Stimulated activated CD4-positive, alpha-beta T cell treated with anti-CD3 and anti-CD28 coated beads, Interleukin-15, amount 100 ng/mL, for 1 hour (primary cell): ENCODE measurements around the gene C19orf12.
"Not testable (repeated sequence)": the region's sequence is repeated elsewhere in the genome, so short reads cannot be mapped to it uniquely, and the experiment has no call there.

Experiments used
- DNase-seq, 2 donors: peaks; one replicate each; pipeline ENCODE4 v3.0.0-alpha.2; 2020; ENCODE audit warnings: low read depth in 1 of 2, low spot score in 1 of 2

C19orf12 gene

DNA sequence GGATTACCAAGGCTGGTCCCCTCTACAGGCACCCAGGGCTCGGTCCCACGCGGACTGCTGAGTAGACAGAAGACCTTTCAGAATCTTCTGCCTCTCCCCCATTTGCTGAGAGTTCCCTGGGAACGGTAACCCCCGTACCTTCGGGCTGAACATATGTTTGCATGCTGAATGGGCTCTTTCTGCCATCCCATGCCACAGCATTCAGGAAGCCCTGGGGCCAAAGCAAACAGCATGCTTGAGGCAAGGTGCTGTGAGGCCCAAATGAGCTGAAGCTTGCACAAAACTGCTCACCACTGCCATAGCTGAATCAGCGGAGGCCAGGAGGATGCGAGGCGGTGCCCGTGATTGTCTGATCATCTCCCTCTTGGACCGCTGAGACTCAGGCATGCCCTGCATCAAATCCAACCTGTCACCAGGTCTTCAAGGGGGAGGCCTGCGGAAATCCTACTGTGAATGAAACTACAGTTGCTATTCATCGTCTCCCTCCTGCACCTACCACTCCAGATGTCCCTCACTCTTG, 16.3 kb upstream of the C19orf12 start:
- DNase-seq = no peak

DNA sequence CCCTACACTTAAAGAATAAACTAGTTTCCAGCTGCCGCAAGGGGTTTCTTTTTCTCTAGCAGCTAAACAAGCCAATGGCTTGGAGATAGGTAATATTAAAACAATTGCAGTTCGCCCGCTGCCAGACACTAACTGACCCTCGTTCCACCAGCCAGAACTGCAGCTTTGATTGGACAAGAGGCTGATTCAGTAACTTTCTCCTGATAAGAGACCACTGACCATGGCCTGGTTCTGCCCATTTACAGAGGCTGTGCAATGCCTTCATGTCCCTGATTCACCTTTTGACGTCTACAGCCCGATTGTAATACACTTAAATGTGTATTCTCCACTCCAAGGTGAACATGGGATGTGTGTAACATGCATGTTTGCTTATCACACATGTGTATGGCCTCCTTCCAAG, 12.8 kb upstream of the C19orf12 start:
- no peak for DNase-seq

DNA sequence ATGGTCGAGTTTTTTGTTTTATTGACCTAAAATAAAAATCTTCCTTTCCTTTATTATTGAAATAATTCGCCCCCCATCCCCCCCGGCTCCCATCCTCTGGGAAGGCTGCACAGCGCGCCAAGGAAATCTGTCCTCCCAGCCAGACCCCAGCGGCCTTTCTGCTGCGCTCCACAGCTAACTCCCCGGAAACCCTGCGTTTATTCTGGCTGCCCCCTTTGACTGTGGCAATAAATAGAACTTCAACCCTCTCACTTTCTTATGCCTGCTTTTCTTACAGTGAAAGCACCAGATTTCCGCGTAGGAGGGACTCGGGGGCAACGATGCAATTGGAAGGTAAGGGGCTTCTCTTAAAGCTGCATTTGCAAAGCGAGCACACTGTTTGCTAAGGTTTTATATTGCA, 9.7 kb upstream of the C19orf12 start:
- DNase-seq = no peak

DNA sequence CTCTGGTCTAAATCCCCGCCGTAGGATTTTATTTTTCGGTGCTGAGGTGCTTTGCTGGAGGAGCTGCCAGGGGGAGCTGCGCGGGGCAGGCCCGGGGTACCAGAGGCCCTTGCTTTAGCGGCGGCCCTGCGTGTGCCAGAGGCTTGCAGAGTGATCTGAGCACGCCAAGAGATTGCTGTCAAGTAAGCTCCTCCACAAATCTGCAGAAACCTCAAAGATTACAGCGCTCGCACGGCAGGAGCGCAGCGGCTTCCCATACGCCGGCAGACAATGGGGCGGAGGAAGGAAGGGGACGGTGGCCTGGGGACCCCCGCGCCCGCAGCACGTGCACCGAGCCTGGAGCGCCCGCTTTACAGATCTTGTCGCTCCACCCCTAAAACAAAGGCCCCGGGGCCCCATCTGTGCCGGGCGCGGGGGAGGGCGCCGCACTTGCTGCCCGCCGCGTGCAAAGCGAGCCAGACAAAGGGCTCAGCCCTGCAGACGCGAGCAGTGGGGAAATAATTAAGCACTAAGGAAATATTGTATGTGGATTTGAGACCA, 9.1 kb upstream of the C19orf12 start:
- DNase-seq = peak in 1 of 2 donors; percentile 37

DNA sequence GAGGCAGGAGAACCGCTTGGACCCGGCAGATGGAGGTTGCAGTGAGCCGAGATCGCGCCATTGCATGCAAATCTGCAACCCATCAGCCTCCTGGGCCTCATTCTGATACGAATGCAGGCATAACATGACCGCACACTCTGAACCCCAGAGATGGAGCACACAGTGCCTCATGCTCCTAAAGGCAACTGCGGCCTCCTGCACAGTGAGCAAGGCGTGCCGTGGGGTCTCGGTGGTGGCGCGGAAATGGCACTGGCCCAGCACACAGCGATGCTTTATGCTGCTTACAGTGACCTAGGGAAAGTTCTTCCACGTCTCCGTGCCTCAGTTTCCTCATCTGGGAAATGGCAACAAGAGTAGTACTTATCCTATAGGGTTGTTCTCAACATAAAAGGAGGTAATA, 2.0 kb upstream of the C19orf12 start:
- DNase-seq = no peak

DNA sequence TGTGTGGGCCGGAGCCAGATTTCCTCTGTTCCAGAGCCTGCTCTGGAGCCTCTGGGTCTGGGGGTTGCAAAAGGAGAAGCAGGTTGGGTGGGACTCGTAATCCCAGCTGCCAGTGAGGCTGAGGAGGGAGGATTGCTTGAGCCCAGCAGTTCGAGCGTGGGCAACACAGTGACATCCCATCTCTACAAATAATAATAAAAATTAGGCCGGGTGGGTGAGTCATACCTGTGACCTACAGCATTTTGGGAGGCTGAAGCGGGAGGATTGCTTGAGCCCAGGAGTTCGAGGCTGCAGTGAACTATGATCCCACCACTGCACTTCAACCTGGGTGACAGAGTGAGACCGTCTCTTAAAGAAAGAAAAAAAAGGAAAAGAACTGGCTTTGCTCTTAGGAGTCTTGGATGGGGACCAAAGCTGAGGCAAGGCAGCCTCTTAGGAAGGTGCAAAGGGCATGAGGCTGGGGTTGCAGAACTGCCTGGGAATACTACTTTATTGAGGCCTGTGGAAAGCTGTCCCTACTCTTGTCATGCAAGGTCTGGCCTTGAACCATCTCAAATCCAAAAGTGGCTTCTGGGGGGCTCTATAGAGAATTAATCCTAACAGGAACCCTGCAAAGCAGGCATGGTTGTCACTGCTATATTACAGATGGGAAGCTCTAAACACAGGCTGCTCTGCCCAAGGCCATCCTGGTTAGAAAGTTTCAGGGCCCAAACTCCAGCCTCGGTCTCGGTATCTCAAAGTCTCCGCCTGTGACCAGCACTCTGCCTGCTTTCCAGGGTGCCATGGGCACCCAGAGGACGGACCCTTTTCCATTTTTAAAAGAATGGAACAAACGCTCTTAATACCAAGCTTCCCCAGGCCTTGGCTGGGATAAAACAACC, 880 bp upstream of the C19orf12 start:
- DNase-seq = no peak

DNA sequence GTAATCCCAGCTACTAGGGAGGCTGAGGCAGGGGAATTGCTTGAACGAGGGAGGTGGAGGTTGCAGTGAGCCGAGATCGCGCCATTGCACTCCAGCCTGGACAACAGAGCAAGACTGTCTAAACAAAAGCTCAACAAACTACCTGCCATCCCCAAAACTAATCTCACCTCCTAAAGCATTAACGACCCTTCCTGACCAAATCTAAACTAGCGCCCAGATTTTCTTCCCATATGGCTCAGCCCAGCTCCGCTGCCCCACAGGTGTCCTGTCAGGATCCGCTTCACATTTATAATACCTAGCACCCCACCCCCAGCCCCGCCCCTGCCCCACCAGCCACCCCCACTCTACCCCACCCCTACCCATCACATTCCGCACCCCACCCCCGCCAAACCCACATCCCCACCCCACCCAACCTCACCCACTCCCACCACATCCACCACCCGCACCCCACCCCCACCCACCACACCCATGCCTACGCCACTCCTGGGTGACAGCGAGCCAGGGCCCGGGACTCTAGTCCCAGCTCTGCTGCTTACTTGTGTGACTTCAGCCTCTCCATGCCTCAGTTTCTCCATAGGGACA, 599 bp downstream of the C19orf12 start:
- no peak for DNase-seq

DNA sequence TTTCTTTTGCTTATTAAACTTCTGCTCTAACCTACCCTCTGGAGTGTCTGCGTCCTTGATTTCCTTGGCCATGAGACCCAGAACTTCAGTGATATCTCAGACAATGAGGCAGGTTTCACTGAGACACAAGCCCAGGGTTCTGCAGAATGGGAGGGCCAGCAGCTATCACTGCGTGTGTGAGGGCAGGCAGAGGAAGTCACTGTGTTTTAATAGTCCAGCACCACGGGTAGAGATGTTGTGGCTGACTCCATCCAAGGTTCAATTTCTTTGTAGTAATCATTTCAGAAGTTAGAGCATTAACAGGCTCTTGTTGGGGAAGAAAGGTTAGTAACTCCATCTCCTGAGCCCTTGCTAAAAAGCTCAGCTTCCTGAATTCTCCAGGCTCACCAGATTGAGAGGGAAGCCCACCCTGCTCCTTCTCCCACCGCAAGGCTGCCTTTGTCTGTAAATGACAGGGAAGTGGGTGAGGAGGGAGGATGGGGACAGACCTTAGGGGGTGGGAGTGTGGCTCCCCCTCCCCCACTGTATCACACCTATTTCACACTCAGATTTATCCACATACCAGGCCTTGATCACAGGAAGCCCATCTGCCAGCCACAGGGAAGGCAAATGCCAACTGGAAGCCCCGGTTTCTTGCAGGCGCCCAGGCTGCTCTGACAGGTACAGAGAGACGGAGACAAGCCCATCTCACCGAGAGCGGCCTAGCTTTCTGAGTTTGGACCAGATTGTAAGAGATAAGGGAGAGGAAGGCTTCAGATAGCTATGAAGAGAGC, 2.1 kb downstream of the C19orf12 start:
- no peak for DNase-seq

DNA sequence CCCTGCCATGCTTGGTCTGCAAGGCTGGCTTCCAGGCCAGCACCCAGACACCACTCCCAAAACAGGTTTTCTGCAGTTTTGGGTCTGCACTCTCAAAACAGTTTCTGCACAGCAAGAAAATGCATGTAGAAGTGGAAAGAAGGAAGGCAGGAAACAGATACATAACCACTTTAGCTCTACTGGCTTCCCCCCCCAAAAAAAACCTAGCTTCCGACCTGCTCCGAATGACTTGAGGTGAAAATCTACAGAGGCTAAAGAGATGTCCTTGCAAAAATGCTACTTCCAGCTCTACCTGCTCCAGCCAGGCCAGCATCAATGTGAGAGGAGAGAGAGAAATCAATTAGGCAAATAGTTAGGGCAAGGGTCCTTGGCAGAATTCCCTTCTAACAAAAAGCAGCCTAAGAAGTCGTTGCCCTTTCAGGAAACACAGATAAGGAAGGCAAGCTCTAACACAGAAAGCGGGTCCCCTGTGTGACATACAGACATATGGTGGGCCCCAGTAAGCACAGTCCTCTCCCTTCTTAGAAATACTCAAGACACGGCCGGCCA, 3.4 kb downstream of the C19orf12 start:
- no peak for DNase-seq

DNA sequence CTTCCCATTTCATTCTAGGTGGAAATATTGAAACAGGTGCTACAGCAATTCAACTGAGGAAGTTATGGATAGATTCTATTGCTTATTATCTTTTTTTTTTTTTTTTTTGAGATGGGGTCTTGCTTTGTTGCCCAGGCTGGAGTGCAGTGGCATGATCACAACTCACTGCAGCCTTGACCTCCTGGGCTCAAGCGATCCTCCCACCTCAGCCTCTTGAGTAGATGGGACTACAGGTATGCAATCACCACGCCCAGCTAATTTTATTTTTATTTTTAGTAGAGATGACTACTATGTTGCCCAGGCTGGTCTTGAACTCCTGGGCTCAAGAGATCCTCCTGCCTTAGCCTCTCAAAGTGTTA, 5.6 kb downstream of the C19orf12 start:
- DNase-seq = not testable (repeated sequence)

DNA sequence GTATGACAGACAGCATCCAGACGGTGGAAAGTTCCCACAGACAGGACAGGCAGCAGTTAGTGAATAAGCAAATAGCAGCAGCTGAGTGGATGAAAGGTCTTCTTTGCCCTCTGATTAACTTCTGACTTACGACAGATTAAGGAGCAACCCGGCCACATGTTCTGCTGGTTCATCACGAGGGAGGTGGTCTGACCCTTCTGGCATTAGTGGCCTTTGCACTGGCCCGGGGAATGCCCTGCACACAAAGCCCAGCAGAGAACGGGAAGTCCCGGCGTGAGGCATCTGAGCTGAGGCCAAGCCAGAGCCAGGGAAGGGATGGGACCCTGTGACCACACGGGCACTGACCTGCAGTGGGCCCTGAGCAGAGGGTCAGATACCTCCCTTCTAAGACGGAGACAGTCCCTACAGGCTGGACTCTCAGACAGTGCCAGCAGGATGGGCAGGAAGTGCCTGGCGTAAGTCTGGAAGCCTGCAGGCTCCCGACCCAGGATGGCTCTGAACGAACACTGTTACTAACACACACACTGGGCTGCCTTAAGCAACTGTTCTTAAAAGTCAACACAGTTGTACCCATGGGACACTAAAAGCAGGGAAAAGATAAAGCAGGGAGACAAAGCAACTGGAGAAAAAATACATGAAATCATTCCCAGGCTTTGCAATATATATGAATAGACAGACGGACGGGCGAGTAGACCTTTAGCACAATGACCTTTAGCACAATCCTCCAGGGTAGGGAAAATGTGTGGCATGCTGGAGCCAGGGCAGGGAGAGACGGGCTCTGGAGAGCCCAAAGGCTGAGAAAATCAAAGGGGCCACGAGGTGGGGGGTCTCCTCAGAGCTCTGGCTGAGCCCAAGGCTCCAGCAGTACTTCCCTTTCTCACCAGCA, 6.3 kb downstream of the C19orf12 start:
- no peak for DNase-seq

DNA sequence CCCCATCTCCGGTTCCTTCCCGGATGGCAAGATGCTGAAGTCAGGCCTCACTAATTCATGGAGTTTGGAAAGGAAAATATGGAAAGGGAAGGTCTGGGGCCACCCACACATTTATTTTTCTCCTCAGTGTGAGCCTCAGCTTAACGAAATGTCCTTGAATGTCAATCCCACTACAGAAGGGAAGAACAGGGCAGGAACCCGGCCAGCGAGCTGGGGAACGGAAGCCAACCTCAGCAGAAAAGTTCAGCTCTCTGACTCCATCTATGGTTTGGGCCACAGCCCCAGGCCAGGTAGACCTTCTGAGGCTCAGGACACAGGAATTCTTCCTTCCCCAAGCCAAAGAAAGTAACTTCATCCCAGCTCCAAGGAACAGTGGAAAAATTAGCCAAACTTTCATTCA, 8.4 kb downstream of the C19orf12 start:
- no peak for DNase-seq

DNA sequence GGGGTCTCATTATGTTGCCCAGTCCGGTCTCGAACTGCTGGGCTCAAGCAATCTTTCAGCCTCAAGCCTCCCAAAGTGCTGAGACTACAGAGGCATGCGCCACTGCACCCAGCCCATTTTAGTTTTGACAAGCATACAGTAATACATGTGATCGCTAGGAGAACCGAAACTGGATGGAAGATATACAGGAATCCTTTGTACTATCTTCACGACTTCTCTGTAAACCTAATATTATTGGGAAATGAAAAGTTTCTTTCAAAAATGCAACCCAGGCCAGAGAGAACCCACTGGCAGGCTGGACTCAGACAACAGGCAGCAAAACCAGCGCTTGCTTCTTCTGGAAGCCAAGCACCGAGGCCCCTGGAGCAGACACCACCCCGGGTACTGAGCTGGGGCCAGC, 9.4 kb downstream of the C19orf12 start:
- DNase-seq = no peak

DNA sequence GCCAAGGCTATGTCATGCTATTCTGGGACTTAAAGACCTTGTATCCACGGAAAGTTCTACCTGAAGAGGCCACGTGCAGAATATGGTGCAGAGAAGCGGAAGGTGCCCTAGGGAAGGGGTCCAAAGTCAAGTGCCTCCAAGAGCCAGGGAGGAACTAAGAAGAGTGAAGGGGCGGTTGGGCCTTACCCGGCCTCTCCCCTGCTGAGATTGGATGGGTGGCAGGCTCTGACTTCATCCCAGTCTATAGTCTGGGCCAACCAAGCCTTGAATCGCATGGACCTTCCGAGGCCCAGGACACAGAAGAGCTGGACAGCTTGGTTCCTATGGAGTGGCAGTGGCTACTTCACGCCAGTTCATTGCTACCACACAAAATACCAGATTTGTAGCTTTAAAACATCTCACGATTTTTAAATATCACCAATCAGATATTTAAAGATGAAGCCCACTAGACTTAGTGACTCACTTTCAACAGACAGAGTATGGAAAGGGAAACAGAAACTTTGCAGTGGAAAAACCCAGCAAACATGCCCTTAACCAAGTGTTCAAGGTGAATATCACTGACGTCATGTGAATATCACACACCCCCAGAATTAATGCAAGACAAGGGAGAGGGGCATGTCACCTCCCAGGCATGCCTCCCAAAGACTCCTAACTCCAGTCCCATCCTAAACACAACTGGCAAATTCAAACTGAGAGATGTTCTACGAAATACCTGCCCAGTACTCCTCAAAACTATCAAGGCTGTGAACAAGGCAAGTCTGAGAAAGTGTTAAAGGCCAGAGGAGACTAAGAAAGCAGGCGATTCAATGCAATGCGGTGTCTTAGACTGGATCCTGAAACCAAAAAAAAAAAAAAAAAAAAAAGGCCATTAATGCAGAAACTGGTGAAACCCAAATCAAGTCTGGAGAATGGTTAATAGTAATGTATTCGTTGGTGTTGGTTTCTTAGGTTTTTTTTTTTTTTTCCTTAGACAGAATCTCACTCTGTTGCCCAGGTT, 10.2 kb downstream of the C19orf12 start:
- no peak for DNase-seq

DNA sequence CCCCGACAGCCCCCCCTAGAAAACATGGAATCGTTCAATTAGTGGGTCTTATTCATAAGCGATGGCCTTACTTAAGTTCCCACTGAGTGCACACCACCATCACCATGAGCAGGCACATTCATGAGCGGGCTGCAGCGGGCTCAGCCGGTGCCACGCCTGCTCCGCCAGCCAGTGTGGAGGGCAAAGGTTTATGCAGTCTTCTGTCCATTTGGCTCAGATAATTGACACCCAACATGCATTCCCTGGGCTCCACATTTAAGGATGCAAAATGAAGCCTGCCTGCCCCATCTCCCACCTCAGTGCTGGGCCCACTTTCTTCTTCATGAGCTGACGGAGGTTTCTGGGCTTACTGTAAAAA, 12.1 kb downstream of the C19orf12 start:
- no peak for DNase-seq

DNA sequence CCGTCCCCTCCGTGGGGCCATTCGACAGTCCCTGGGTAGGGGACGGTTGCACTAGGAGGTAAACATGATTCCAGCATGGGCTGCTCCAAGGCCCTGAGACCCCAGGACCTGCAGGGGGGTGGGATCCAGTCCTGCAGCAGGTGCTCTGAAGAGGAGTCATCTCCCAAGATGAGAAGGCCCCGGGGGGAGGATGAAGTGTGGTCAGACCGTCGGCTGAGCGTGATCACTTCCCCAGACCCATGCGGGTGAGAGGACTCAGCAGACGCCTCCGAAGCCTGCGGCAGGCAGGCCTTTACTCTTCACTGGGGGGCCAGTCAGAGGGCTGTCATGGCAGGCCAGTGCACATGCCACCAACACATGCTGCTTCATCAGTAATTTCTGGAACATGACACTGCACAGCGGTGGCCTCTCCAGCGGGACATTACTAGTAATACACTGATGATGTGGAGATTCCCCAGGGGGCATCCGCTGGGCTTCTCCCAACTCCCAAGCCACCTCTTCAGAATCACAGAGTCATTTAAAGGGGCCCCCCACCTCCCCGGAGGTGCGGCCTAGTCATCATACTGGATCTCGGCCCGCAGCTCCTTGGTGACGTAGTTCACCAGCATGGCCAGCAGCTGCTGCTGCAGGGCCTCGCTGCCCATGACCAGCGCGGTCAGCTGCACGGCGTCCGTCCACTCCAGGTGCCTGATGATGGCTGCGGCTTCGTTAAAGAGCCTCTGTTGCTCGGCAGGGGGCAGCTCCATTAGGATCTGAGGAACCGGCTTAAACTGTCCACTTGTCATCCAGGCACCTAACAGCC, 12.7 kb downstream of the C19orf12 start:
- no peak for DNase-seq

DNA sequence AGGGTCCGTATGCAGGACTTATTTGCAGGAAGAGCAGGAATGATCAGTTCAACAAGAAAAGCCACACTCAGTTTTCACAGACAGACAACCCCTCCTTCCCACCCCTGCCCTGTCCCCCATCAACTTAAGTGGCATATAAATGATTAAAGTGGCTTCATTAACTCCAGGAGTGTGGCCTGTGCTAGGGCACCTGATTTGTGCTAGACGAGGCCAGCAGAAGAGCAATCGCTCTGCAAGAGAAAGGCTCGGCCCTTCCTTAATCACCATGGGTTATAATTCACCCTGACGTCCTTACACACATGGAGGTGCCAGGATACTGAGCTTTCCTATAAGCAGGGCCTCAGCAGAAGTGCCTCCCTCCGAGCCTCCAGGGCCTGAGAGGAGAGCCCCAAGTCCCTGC, 14.6 kb downstream of the C19orf12 start:
- no peak for DNase-seq

DNA sequence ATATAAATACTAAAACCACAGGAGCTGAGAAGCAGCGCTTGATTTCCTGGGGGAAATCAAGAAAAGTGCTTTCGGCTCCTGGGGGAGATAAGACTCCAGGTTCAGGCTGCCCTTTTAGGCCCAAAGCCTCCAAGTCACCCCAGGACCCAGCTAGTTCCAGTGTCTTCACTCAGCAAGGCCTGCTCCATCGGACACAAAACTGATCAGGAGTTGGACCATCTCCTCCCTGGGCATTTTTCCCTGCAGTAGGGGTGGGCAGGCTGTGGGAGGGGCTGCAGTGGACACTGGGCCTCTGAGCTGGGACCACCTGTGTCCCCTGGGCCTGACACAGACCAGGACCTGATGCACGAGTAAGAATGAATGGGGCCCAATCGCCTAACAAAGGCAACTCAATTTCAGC, 15.2 kb downstream of the C19orf12 start:
- DNase-seq = no peak
